HepG2 (cell line): ENCODE data around the gene GFRA3. TPM values are rescaled to one million over a fixed set of nuclear protein-coding genes. Genes with fewer than 3 reads are reported as not detected.
A peak's percentile ranks its signal among the peaks of the same experiment; 100 is the strongest.

Experiments used
- CBX5 ChIP-seq: sonication (generic); formaldehyde crosslinking; IDR thresholded peaks from 2 replicates; pipeline ENCODE4 v1.4.0; 2020; ENCODE audit warnings: missing genetic modification reagents, borderline replicate concordance
- CCDC6 ChIP-seq: sonication (generic); formaldehyde crosslinking; IDR thresholded peaks from 2 replicates; pipeline ENCODE4 v1.8.1; 2022; ENCODE audit warnings: mild to moderate bottlenecking, missing genetic modification reagents, moderate library complexity
- ETV5 ChIP-seq: IDR thresholded peaks from 2 replicates; pipeline ENCODE4 v1.6.1; 2018; ENCODE audit warnings: missing biosample characterization, missing genetic modification reagents, inconsistent platforms, borderline replicate concordance
- JUND ChIP-seq: sonication (generic); formaldehyde crosslinking; IDR thresholded peaks from 2 replicates; pipeline ENCODE4 v1.8.0; 2022; ENCODE audit warnings: mild to moderate bottlenecking, missing genetic modification reagents
- KAT2B ChIP-seq: fragments of 150-350 bp; IDR thresholded peaks from 2 replicates; pipeline ENCODE4 v1.6.1; 2014; ENCODE audit warnings: low read depth, low read length, borderline replicate concordance
- RBFOX2 ChIP-seq: fragments of 200-400 bp; formaldehyde crosslinking; IDR thresholded peaks from 2 replicates; pipeline ENCODE4 v1.6.1; 2017; ENCODE audit warnings: low read depth, mild to moderate bottlenecking, low read length
- SALL2 ChIP-seq: sonication (generic); formaldehyde crosslinking; IDR thresholded peaks from 2 replicates; pipeline ENCODE4 v1.8.1; 2023; ENCODE audit warnings: mild to moderate bottlenecking, missing genetic modification reagents, inconsistent platforms
- ZNF143 ChIP-seq: sonication (generic); formaldehyde crosslinking; IDR thresholded peaks from 2 replicates; pipeline ENCODE4 v1.4.0; 2020; ENCODE audit warnings: missing genetic modification reagents
- ZNF335 ChIP-seq: sonication (generic); formaldehyde crosslinking; IDR thresholded peaks from 2 replicates; pipeline ENCODE4 v1.4.0; 2020; ENCODE audit warnings: missing genetic modification reagents
- ZNF337 ChIP-seq: sonication (generic); formaldehyde crosslinking; IDR thresholded peaks from 2 replicates; pipeline ENCODE4 v1.5.1; 2020; ENCODE audit warnings: missing genetic modification reagents, low read depth, mild to moderate bottlenecking, borderline replicate concordance
- ZNF781 ChIP-seq: sonication (generic); formaldehyde crosslinking; IDR thresholded peaks from 2 replicates; pipeline ENCODE4 v1.5.1; 2020; ENCODE audit warnings: borderline replicate concordance, mild to moderate bottlenecking, missing genetic modification reagents; ENCODE audit errors: not compliant biosample characterization
- polyA plus RNA-seq, 8 experiments: library from polyadenylated mRNA; depleted of rRNA in 3 of 8; stranded (reverse) in 7 of 8; unstranded in 1 of 8; fragments of >200 nt; fragmentation: Illumina TruSeq in 4 of 8; extraction: Trizol in 4 of 8; gene quantifications; 2 replicates each; pipeline versions ENCODE4 v1.2.1 to v1.2.3, GENCODE V29; 2011 to 2016; ENCODE audit warnings: low read depth in 4 of 8, missing spikeins in 1 of 8, mixed read lengths in 1 of 8; ENCODE audit not compliant: insufficient read depth in 1 of 8
- total RNA-seq, 5 experiments: library from RNA; depleted of rRNA; stranded (reverse); fragments of >200 nt; fragmentation: Illumina TruSeq; extraction: Trizol; gene quantifications; 2 replicates each; pipeline ENCODE4 v1.2.3, GENCODE V29; 2016; ENCODE audit warnings: low read depth in 1 of 5
- TF ChIP-seq, protein P1 (sequence below): IDR thresholded peaks from 2 replicates; pipeline ENCODE4 v1.6.1; 2016; ENCODE audit warnings: missing compliant biosample characterization, missing genetic modification reagents, borderline replicate concordance
- TF ChIP-seq, protein P2 (sequence below): sonication (generic); formaldehyde crosslinking; IDR thresholded peaks from 2 replicates; pipeline ENCODE4 v1.4.0; 2020; ENCODE audit warnings: missing genetic modification reagents, borderline replicate concordance
- TF ChIP-seq, protein P3 (sequence below): fragments of 450-650 bp; IDR thresholded peaks from 2 replicates; pipeline ENCODE4 v1.6.1; 2017; ENCODE audit warnings: mild to moderate bottlenecking
- TF ChIP-seq, protein P4 (sequence below): sonication (generic); formaldehyde crosslinking; IDR thresholded peaks from 2 replicates; pipeline ENCODE4 v1.8.1; 2023; ENCODE audit warnings: mild to moderate bottlenecking, missing genetic modification reagents
- TF ChIP-seq, protein P5 (sequence below): sonication (generic); formaldehyde crosslinking; IDR thresholded peaks from 2 replicates; pipeline ENCODE4 v1.4.0; 2020; ENCODE audit warnings: missing genetic modification reagents

Gene GFRA3
- total and polyA plus RNA-seq, 2 of the 13 experiments (the other 11 are each of a cell fraction or from before 2014, with no cell fraction given) = 0.27 to 0.30 TPM

DNA sequence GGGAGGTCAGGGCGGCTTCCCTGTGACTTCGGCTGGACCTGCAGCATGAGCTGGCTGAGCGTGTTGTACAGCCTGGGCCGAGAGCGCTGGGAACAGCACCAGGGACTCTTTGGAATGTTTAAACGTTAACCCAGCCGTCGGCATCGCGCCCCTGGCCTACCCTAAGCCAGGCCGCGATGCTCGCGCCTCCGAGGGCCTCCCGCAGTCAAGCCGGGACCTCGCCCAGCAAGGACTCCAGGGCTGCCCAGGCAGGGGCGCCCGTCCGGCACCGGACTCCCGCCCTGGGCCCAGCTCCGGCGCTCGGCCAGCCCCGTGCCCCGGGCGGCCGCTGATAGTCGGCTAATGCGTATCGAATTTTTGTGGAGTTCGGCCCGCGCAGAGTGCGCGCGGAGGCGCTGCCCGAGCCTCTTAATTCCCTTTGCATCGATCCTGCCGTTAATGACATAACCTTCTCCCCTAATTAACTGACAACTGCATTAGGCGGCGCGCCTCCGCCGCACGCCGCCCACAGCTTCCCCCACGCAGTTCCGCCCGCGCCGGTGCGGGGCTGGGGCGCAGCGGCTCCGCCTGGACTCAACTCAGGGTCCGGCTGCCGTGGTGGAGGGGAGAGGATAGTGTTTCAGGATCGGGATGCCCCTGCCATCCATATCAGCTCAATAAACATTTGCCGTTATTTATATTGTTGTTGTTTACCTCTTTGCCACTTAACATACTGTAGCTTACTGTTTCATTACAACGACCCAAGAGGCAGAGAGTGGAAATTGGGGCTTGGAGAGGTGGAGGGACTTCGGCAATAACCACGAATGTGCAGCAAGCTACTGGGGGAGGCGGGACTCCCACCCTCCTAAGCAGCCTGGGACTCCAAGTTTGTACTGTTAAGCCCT lies 32.5 kb downstream of the GFRA3 start (continued):
- TF ChIP-seq CBX5 (CRISPR knock-in tag) (no peak), SALL2 (no peak), ZNF143 (CRISPR knock-in tag) (no peak), CCDC6 (CRISPR knock-in tag) (no peak), RBFOX2 (no peak), KAT2B (no peak), JUND (CRISPR knock-in tag) (no peak), ETV5 (CRISPR knock-in tag) (no peak), ZNF781 (CRISPR knock-in tag) (no peak), ZNF337 (CRISPR knock-in tag) (no peak), ZNF335 (no peak)
- TF ChIP-seq, protein P1, sequence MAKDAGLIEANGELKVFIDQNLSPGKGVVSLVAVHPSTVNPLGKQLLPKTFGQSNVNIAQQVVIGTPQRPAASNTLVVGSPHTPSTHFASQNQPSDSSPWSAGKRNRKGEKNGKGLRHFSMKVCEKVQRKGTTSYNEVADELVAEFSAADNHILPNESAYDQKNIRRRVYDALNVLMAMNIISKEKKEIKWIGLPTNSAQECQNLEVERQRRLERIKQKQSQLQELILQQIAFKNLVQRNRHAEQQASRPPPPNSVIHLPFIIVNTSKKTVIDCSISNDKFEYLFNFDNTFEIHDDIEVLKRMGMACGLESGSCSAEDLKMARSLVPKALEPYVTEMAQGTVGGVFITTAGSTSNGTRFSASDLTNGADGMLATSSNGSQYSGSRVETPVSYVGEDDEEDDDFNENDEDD (CRISPR knock-in tag) = peak; percentile 49; the same call in 1 of the 2 replicates
- TF ChIP-seq, protein P2, sequence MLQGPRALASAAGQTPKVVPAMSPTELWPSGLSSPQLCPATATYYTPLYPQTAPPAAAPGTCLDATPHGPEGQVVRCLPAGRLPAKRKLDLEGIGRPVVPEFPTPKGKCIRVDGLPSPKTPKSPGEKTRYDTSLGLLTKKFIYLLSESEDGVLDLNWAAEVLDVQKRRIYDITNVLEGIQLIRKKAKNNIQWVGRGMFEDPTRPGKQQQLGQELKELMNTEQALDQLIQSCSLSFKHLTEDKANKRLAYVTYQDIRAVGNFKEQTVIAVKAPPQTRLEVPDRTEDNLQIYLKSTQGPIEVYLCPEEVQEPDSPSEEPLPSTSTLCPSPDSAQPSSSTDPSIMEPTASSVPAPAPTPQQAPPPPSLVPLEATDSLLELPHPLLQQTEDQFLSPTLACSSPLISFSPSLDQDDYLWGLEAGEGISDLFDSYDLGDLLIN = 0 out of 2 replicates have a peak, but pooled peaks have one; percentile 41
- TF ChIP-seq, protein P3, sequence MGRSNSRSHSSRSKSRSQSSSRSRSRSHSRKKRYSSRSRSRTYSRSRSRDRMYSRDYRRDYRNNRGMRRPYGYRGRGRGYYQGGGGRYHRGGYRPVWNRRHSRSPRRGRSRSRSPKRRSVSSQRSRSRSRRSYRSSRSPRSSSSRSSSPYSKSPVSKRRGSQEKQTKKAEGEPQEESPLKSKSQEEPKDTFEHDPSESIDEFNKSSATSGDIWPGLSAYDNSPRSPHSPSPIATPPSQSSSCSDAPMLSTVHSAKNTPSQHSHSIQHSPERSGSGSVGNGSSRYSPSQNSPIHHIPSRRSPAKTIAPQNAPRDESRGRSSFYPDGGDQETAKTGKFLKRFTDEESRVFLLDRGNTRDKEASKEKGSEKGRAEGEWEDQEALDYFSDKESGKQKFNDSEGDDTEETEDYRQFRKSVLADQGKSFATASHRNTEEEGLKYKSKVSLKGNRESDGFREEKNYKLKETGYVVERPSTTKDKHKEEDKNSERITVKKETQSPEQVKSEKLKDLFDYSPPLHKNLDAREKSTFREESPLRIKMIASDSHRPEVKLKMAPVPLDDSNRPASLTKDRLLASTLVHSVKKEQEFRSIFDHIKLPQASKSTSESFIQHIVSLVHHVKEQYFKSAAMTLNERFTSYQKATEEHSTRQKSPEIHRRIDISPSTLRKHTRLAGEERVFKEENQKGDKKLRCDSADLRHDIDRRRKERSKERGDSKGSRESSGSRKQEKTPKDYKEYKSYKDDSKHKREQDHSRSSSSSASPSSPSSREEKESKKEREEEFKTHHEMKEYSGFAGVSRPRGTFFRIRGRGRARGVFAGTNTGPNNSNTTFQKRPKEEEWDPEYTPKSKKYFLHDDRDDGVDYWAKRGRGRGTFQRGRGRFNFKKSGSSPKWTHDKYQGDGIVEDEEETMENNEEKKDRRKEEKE = no peak
- TF ChIP-seq, protein P4, sequence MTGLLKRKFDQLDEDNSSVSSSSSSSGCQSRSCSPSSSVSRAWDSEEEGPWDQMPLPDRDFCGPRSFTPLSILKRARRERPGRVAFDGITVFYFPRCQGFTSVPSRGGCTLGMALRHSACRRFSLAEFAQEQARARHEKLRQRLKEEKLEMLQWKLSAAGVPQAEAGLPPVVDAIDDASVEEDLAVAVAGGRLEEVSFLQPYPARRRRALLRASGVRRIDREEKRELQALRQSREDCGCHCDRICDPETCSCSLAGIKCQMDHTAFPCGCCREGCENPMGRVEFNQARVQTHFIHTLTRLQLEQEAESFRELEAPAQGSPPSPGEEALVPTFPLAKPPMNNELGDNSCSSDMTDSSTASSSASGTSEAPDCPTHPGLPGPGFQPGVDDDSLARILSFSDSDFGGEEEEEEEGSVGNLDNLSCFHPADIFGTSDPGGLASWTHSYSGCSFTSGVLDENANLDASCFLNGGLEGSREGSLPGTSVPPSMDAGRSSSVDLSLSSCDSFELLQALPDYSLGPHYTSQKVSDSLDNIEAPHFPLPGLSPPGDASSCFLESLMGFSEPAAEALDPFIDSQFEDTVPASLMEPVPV (CRISPR knock-in tag) = no peak
- TF ChIP-seq, protein P5, sequence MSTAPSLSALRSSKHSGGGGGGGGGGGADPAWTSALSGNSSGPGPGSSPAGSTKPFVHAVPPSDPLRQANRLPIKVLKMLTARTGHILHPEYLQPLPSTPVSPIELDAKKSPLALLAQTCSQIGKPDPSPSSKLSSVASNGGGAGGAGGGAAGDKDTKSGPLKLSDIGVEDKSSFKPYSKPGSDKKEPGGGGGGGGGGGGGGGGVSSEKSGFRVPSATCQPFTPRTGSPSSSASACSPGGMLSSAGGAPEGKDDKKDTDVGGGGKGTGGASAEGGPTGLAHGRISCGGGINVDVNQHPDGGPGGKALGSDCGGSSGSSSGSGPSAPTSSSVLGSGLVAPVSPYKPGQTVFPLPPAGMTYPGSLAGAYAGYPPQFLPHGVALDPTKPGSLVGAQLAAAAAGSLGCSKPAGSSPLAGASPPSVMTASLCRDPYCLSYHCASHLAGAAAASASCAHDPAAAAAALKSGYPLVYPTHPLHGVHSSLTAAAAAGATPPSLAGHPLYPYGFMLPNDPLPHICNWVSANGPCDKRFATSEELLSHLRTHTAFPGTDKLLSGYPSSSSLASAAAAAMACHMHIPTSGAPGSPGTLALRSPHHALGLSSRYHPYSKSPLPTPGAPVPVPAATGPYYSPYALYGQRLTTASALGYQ (CRISPR knock-in tag) = 0 out of 2 replicates have a peak, but pooled peaks have one; percentile 22
